Esophagus squamous epithelium (tissue), 5 donors: ENCODE data around the gene DEPDC5. TPM values are rescaled to one million over a fixed set of nuclear protein-coding genes. Genes with fewer than 3 reads are reported as not detected.

Experiments used
- DNase-seq: peaks from one replicate; lab custom pipeline; 2025; lab: John Stamatoyannopoulos, UW
- H3K27ac ChIP-seq, 4 donors: fragments of 200-600 bp; sonication (generic); one replicate each; pipeline ENCODE4 v1.5.1; 2016 to 2019; ENCODE audit warnings: mild to moderate bottlenecking in 1 of 4
- H3K27me3 ChIP-seq, 4 donors: fragments of 200-600 bp; sonication (generic); 1 replicate in 3 of 4; 2 replicates in 1 of 4; pipeline versions ENCODE4 v1.5.1 to v1.6.0; 2017 to 2021; ENCODE audit warnings: antibody characterized with exemption in 1 of 4
- H3K36me3 ChIP-seq, 3 donors: fragments of 200-600 bp; sonication (generic); one replicate each; pipeline ENCODE4 v1.5.1; 2016 to 2019
- H3K4me1 ChIP-seq, 3 donors: fragments of 200-600 bp; sonication (generic); one replicate each; pipeline ENCODE4 v1.5.1; 2017 to 2019
- H3K4me3 ChIP-seq, 4 donors: fragments of 200-600 bp; sonication (generic); 1 replicate in 3 of 4; 2 replicates in 1 of 4; pipeline ENCODE4 v1.5.1; 2016 to 2019; ENCODE audit warnings: mild to moderate bottlenecking in 2 of 4, moderate library complexity in 1 of 4
- H3K9me3 ChIP-seq, 3 donors: fragments of 200-600 bp; sonication (generic); one replicate each; pipeline ENCODE4 v1.5.1; 2016 to 2019
- POLR2A ChIP-seq, 4 donors: fragments of 450-650 bp; IDR thresholded peaks; one replicate each; pipeline ENCODE4 v1.6.1; 2017; ENCODE audit warnings: antibody characterized with exemption in 4 of 4, mild to moderate bottlenecking in 4 of 4, moderate library complexity in 3 of 4
- WGBS, 2 donors: methylation state at CpG; one replicate each; pipeline ENCODE4 v1.1.5; 2018; 5-methylcytosine and 5-hydroxymethylcytosine counted together
- intact Hi-C: fragments of 100-400 bp; cut with DNase I; formaldehyde crosslinking; loops from one replicate; pipeline ENCODE4 v1.15.0; 2022
- total RNA-seq, 4 donors: library from RNA; depleted of rRNA; stranded (reverse); fragments of >200 nt; gene quantifications; one replicate each; pipeline ENCODE4 v1.1.0, GENCODE V29; 2016
- TF ChIP-seq, protein P1 (sequence below), 6 experiments: fragments of 450-650 bp in 4 of 6; fragments of 200-600 bp in 2 of 6; sonication (generic) in 2 of 6; IDR thresholded peaks; one replicate each; pipeline ENCODE4 v1.5.1; 2016 to 2019; ENCODE audit warnings: antibody characterized with exemption in 6 of 6, mild to moderate bottlenecking in 4 of 6, moderate library complexity in 4 of 6
- donor health status: DM: yes; HTN: yes; CAD: no.

The DEPDC5 gene
- total RNA-seq, 4 donors from 2014 or later: 9.0 to 22.5 (median 15.0) TPM

DNA sequence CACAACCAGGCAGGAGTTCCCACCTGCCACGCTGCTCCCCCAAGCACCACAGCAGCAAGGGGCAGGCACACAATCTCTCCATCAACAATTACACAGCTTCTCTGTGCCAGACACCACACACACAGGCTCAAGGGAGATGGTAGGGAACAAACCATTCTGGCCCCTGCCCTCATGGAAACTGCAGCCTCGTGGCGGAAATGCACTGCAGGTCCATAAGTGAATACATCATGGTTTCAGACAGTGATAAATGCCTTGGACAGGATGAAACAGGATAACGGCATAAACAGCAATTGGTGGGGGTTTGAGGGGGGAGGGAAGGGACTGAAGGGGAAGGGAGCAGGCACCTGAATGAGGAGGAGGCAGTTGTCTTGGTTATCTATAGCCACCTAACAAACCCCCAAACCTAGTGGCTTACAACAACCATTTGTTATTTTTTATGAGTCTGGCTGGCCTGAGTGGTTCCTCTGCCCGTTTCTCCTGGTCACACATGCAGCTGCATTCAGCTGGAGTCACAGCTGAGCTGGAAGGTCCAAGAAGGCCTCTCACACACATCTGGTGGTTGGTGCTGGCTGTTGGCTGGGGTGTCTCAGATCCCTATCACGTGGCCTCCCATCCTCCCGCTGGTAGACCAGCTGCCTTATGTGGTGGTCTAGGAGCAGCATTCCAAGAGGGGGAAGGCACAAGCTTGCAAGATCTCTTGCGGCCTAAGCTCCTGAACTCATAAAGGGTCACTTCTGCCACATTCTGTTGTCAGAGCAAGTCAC is 175.5 kb downstream of the DEPDC5 start:
- Histone ChIP-seq H3K36me3 (no peaks in the 10 kb centered on the region), H3K4me1 (no peaks in the 10 kb centered on the region), H3K9me3 (no peaks in the 10 kb centered on the region), H3K4me3 (no peak overlapping the region), H3K27ac (no peak overlapping the region), H3K27me3 (peaks cover 0 to 10% (median 0%) of the 10 kb centered on the region in 4 donors)
- intact Hi-C loops: no loop called here
- TF ChIP-seq POLR2A (IDR thresholded peaks at IDR 0.05): no peak
- TF ChIP-seq, protein P1, sequence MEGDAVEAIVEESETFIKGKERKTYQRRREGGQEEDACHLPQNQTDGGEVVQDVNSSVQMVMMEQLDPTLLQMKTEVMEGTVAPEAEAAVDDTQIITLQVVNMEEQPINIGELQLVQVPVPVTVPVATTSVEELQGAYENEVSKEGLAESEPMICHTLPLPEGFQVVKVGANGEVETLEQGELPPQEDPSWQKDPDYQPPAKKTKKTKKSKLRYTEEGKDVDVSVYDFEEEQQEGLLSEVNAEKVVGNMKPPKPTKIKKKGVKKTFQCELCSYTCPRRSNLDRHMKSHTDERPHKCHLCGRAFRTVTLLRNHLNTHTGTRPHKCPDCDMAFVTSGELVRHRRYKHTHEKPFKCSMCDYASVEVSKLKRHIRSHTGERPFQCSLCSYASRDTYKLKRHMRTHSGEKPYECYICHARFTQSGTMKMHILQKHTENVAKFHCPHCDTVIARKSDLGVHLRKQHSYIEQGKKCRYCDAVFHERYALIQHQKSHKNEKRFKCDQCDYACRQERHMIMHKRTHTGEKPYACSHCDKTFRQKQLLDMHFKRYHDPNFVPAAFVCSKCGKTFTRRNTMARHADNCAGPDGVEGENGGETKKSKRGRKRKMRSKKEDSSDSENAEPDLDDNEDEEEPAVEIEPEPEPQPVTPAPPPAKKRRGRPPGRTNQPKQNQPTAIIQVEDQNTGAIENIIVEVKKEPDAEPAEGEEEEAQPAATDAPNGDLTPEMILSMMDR (IDR thresholded peaks at IDR 0.05): no peak
- no peak for DNase-seq
- WGBS, 2 donors: 47 to 62% methylated on average over 7 of the region's 8 CpGs

DNA sequence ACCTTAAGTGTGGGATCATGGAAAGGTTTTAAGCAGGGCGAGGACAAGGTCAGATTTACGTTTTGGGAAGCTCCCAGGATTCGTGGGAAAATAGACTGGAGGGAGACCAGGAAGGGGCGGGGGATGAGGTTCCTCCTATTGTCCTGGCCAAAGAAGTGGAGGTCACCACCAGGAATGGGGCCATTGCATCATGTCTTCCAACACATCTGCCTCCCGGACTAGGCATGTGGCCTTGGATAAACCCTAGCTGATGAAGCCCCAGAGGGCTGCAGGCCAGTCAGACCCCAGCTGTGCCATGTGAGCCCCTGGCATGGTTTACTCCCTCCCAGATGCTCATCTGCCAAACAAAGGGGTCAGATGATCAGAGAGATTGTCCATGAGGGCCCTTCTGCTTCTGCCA is 179.0 kb downstream of the DEPDC5 start:
- Histone ChIP-seq H3K27me3 (peaks cover 0 to 3% (median 0%) of the 10 kb centered on the region in 4 donors), H3K4me3 (no peak overlapping the region), H3K9me3 (no peaks in the 10 kb centered on the region), H3K36me3 (no peaks in the 10 kb centered on the region), H3K4me1 (no peaks in the 10 kb centered on the region), H3K27ac (no peak overlapping the region)
- DNase-seq: no peak
- TF ChIP-seq POLR2A (IDR thresholded peaks at IDR 0.05): no peak
- TF ChIP-seq, protein P1 (IDR thresholded peaks at IDR 0.05): no peak
- intact Hi-C loops: no loop called here
- 52 to 70% methylated on average over 3 to 5 of the region's 5 CpGs for WGBS, 2 donors

DNA sequence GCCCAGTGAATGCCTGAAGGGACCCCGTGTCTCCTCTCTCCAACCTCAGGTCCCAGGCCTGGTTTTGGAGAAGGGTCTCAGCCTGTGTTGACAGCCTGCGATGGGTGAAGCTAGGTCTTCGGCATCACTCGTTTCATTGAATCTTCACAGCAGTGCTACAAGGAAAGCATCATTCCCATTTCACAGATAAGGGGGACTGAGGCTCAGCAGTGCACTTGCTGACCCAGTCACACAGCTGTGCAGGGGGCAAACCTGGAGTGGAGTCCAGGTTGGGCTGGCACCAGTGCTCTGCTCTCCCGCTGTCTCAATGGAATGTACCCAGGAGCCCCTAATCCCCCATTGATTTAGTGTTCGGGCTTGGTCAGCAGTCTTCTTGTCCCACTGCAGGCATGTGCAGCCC is 179.6 kb downstream of the DEPDC5 start:
- DNase-seq: no peak
- no peaks in the 10 kb centered on the region for H3K36me3 ChIP-seq
- H3K27ac ChIP-seq: no peak overlapping the region
- H3K27me3 ChIP-seq: peaks cover 0 to 3% (median 0%) of the 10 kb centered on the region in 4 donors
- WGBS, 2 donors: 84 to 95% methylated on average over 6 of the region's 6 CpGs
- intact Hi-C loops: no loop called here
- H3K4me1 ChIP-seq: no peaks in the 10 kb centered on the region
- TF ChIP-seq POLR2A (IDR thresholded peaks at IDR 0.05): no peak
- TF ChIP-seq, protein P1 (IDR thresholded peaks at IDR 0.05): no peak
- H3K9me3 ChIP-seq: no peaks in the 10 kb centered on the region
- no peak overlapping the region for H3K4me3 ChIP-seq

DNA sequence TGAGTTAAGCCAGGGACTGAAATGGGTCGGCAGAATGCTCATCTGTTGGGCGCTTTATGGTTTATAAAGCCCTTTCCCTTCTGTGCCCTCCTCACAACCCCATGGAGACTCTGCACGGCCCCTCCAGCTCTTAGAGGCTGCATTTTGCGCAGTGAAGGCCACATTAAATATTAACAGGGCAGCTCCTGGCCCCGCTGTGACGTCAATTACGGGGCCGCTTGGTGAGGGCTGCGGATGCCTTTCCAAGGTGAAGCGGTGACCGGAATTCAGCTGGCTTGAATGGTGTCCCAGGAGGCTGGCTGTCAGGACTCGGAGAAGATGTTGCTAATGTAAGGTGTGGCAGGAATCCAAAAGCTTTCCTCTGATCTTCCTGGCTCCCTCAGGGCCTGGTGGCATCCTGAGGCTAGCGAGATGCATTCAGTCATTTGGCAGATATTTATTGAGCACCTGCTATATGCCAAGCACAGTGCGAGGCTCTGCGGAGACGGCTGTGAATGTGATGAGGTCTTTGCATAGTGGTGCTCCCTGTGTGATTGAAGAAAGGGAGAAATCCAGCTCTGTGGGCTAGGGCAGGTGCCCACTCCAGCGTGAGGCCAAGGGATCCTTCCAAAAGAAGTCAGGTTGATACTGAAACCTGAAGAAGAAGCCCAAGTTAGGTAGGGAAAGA is 180.1 kb downstream of the DEPDC5 start:
- intact Hi-C loops: no loop called here
- Histone ChIP-seq H3K9me3 (no peaks in the 10 kb centered on the region), H3K27ac (no peak overlapping the region), H3K4me1 (no peaks in the 10 kb centered on the region), H3K27me3 (peaks cover 0 to 3% (median 0%) of the 10 kb centered on the region in 4 donors), H3K36me3 (no peaks in the 10 kb centered on the region), H3K4me3 (no peak overlapping the region)
- no peak for DNase-seq
- TF ChIP-seq, protein P1 (IDR thresholded peaks at IDR 0.05): no peak
- TF ChIP-seq POLR2A (IDR thresholded peaks at IDR 0.05): no peak
- 77 to 87% methylated on average over 4 to 14 of the region's 17 CpGs for WGBS, 2 donors
